Ovary (tissue), 9 donors: Measurements from ENCODE around the gene MYO3B. TPM values are rescaled to one million over a fixed set of nuclear protein-coding genes. Genes with fewer than 3 reads are reported as not detected.
"Not testable (repeated sequence)": the region's sequence is repeated elsewhere in the genome, so short reads cannot be mapped to it uniquely, and the experiment has no call there.

Experiments
- DNase-seq, 5 donors: peaks; one replicate each; pipeline ENCODE4 v3.0.0-alpha.2; 2019 to 2020
- H3K27ac ChIP-seq, 2 donors: fragments of 200-600 bp; one replicate each; pipeline versions ENCODE4 v1.5.1 to v1.8.0; 2019 to 2022
- H3K27me3 ChIP-seq: fragments of 200-600 bp; one replicate; pipeline ENCODE4 v1.8.0; 2022
- H3K36me3 ChIP-seq: fragments of 200-600 bp; sonication (generic); one replicate; pipeline ENCODE4 v1.5.1; 2019
- H3K4me1 ChIP-seq: one replicate; pipeline ENCODE4 v1.8.1; 2013; ENCODE audit warnings: mild to moderate bottlenecking, moderate library complexity; ENCODE audit not compliant: insufficient read depth
- H3K4me3 ChIP-seq: fragments of 200-600 bp; sonication (generic); one replicate; pipeline ENCODE4 v1.5.1; 2017
- H3K9me3 ChIP-seq, 2 donors: fragments of 200-600 bp in 1 of 2; sonication (generic) in 1 of 2; one replicate each; pipeline versions ENCODE4 v1.5.1 to v1.8.1; 2013 to 2019; ENCODE audit warnings: mild to moderate bottlenecking in 1 of 2, moderate library complexity in 1 of 2
- EP300 ChIP-seq: sonication (generic); formaldehyde crosslinking; IDR thresholded peaks from one replicate; pipeline ENCODE4 v1.6.1; 2017; ENCODE audit warnings: antibody characterized with exemption
- POLR2A ChIP-seq: fragments of 450-650 bp; IDR thresholded peaks from one replicate; pipeline ENCODE4 v1.6.1; 2017; ENCODE audit warnings: antibody characterized with exemption, mild to moderate bottlenecking, moderate library complexity
- WGBS, 3 donors: extraction: QIAGEN DNeasy Blood & Tissue Kit in 1 of 3; methylation state at CpG; one replicate each; pipeline versions ENCODE4 v1.1.5 to v1.1.7; 2013 to 2017; 5-methylcytosine and 5-hydroxymethylcytosine counted together
- intact Hi-C, 4 donors: fragments of 100-400 bp; cut with DNase I; formaldehyde crosslinking; loops; one replicate each; pipeline versions ENCODE4 v1.11.0 to v1.15.1; 2022 to 2023
- polyA plus RNA-seq, 2 donors: library from polyadenylated mRNA; stranded (reverse); fragments of 200-250 nt in 1 of 2; fragments of 350-450 nt in 1 of 2; fragmentation: Illumina TruSeq in 1 of 2; extraction: RNeasy Lipid Tissue Mini Kit (QIAGEN cat#74804) in 1 of 2; gene quantifications; one replicate each; pipeline ENCODE4 v1.2.3, GENCODE V29; 2013 to 2014
- total RNA-seq, 7 donors: library from RNA; depleted of rRNA in 2 of 7; stranded (reverse); fragments of >200 nt in 2 of 7; fragmentation: NEBNext Ultra II Directional in 3 of 7; extraction: Animal tissue kit (Norgen Biotek cat#: 25700) in 3 of 7; gene quantifications; one replicate each; pipeline versions ENCODE4 v1.1.0 to v1.2.4, GENCODE V29; 2016 to 2023
- TF ChIP-seq, protein P1 (sequence below), 3 donors: fragments of 450-650 bp in 2 of 3; fragments of 200-600 bp in 1 of 3; IDR thresholded peaks; one replicate each; pipeline versions ENCODE4 v1.5.1 to v1.8.0; 2016 to 2022; ENCODE audit warnings: antibody characterized with exemption in 3 of 3, mild to moderate bottlenecking in 1 of 3
- donor health status: DM: no; HTN: no; CAD: no; lungs with moderate emphysema.
- donor health status: DM: no; HTN: no; CAD: no.
- donor health status: Bipolar disorder and iron deficiency.
- donor health status: DM: yes; HTN: yes; CAD: no.
- donor health status: DM: no; HTN: no; CAD: no.
- donor health status: DM: yes; HTN: yes; CAD: no.

MYO3B gene
- total and polyA plus RNA-seq, 9 donors, result 0.04 to 1.3 (median 0.12) TPM; not detected in 2

GRCh38 chr2:170669909-170670308 is 492.0 kb downstream of the MYO3B start:
- intact Hi-C loops, result no loop called here
- DNase-seq, result no peak
- Histone ChIP-seq H3K4me1 (no peaks in the 10 kb centered on the region), H3K4me3 (no peak overlapping the region), H3K27ac (no peak overlapping the region), H3K9me3 (no peaks in the 10 kb centered on the region), H3K36me3 (no peaks in the 10 kb centered on the region), H3K27me3 (no peaks in the 10 kb centered on the region)
- TF ChIP-seq POLR2A (no peak), EP300 (no peak)
- TF ChIP-seq, protein P1, sequence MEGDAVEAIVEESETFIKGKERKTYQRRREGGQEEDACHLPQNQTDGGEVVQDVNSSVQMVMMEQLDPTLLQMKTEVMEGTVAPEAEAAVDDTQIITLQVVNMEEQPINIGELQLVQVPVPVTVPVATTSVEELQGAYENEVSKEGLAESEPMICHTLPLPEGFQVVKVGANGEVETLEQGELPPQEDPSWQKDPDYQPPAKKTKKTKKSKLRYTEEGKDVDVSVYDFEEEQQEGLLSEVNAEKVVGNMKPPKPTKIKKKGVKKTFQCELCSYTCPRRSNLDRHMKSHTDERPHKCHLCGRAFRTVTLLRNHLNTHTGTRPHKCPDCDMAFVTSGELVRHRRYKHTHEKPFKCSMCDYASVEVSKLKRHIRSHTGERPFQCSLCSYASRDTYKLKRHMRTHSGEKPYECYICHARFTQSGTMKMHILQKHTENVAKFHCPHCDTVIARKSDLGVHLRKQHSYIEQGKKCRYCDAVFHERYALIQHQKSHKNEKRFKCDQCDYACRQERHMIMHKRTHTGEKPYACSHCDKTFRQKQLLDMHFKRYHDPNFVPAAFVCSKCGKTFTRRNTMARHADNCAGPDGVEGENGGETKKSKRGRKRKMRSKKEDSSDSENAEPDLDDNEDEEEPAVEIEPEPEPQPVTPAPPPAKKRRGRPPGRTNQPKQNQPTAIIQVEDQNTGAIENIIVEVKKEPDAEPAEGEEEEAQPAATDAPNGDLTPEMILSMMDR (IDR thresholded peaks at IDR 0.05), result no peak
- WGBS, 3 donors, result 73 to 77% (median 76%) methylated on average over 3 of the region's 3 CpGs

DNA sequence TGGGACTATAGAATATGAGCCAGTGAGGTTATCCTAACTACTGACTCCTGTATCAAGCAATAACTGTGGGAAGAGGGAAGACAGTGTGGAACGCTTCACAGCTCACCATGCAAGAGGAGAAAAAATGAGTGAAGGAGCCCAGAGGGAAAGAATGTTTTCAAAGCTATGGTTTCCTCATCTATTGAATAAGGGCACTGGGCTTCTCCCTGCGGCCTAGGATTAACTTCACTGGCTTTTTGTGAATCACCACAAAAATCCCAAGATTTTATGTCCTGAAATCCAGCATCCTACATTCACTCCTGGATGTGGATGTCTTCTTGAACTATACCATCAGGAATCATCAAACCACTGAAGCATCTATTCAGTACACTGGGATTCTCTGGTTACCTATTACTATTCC is 492.7 kb downstream of the MYO3B start:
- H3K9me3 ChIP-seq, result no peaks in the 10 kb centered on the region
- WGBS, 3 donors, result 86 to 92% (median 88%) methylated on average over 2 of the region's 2 CpGs
- no peaks in the 10 kb centered on the region for H3K4me1 ChIP-seq
- no peaks in the 10 kb centered on the region for H3K27me3 ChIP-seq
- intact Hi-C loops, result no loop called here
- H3K27ac ChIP-seq, result no peak overlapping the region
- TF ChIP-seq POLR2A, result no peak
- no peak for TF ChIP-seq EP300
- TF ChIP-seq, protein P1 (IDR thresholded peaks at IDR 0.05), result no peak
- no peak overlapping the region for H3K4me3 ChIP-seq
- no peaks in the 10 kb centered on the region for H3K36me3 ChIP-seq
- no peak for DNase-seq

DNA sequence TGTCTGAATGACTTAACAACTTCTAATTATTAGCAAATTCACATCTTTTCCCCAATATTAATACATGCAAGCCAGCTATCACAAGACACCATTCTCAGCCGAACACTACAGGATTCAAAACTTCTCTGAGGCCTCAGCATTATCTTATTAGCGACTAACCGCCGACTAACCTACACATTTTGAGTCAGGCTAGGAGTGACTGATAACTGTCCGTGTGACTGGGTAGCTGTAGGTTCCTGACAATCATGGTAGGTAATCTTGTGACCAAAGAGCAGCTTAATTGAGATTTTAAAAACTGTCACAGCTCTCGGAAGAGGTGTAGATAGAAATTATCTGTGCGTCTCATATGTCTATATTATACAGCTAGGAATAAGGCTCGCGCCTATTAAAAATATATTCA is 493.1 kb downstream of the MYO3B start:
- no peak for DNase-seq
- H3K27me3 ChIP-seq, result no peaks in the 10 kb centered on the region
- no peaks in the 10 kb centered on the region for H3K4me1 ChIP-seq
- TF ChIP-seq POLR2A, result no peak
- TF ChIP-seq EP300, result no peak
- TF ChIP-seq, protein P1 (IDR thresholded peaks at IDR 0.05), result no peak
- intact Hi-C loops, result no loop called here
- no peak overlapping the region for H3K4me3 ChIP-seq
- 85 to 90% (median 89%) methylated on average over 9 of the region's 9 CpGs for WGBS, 3 donors
- no peak overlapping the region for H3K27ac ChIP-seq
- H3K9me3 ChIP-seq, result no peaks in the 10 kb centered on the region
- H3K36me3 ChIP-seq, result no peaks in the 10 kb centered on the region

GRCh38 chr2:170674282-170674681 is 496.3 kb downstream of the MYO3B start:
- H3K4me1 ChIP-seq, DNase-seq, H3K9me3 ChIP-seq, H3K4me3 ChIP-seq, H3K27ac ChIP-seq, intact Hi-C loops, H3K36me3 ChIP-seq, H3K27me3 ChIP-seq: not testable (repeated sequence)

DNA sequence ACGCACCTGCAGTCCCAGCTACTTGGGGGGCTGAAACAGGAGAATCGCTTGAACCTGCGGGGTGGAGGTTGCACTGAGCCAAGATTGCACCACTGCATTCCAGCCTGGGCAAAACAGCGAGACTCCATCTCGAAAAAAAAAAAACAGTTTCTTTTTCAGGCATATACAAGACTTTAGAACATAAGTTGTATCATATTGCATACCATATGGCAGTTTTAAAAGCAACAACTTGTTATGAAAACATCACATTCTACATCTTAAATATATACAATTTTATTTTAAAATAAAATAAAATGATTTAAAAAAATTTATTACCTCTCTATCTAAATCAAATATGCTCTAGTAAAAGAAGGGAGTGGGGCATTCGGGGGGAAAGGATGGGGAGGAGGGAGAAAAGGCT is 497.8 kb downstream of the MYO3B start:
- WGBS, 3 donors, result 70 to 82% (median 71%) methylated on average over 6 of the region's 6 CpGs
- Histone ChIP-seq H3K4me3 (no peak overlapping the region), H3K9me3 (no peaks in the 10 kb centered on the region), H3K36me3 (no peaks in the 10 kb centered on the region), H3K27ac (no peak overlapping the region), H3K4me1 (no peaks in the 10 kb centered on the region), H3K27me3 (no peaks in the 10 kb centered on the region)
- no peak for DNase-seq
- TF ChIP-seq POLR2A (no peak), EP300 (no peak)
- TF ChIP-seq, protein P1 (IDR thresholded peaks at IDR 0.05), result no peak
- intact Hi-C loops, result no loop called here
